Measurements from ENCODE around the gene ELMOD1.
A peak's percentile ranks its signal among the peaks of the same experiment; 100 is the strongest.
"Not testable (repeated sequence)": the region's sequence is repeated elsewhere in the genome, so short reads cannot be mapped to it uniquely, and the experiment has no call there.

Gene ELMOD1

GRCh38 chr11:107590460-107591377 is at the start of gene ELMOD1:
Gene ELMOD1, plus strand, starts transcription at chr11:107591147. Its CDS starts 27,043 bp downstream, at chr11:107618190.
- no peak for DNase-seq

GRCh38 chr11:107545101-107545514 is 45.8 kb upstream of the ELMOD1 start:
- no peak for DNase-seq

- no peak for DNase-seq
Observed at GRCh38 chr11:107547961-107548360, 43.0 kb upstream of the ELMOD1 start.

- DNase-seq = no peak
Observed at GRCh38 chr11:107549253-107549953, 41.5 kb upstream of the ELMOD1 start.

- no peak for DNase-seq
Observed at GRCh38 chr11:107549954-107550285, 41.0 kb upstream of the ELMOD1 start.

- DNase-seq = no peak
Observed at GRCh38 chr11:107550304-107550703, 40.6 kb upstream of the ELMOD1 start.

GRCh38 chr11:107561688-107562087 is 29.3 kb upstream of the ELMOD1 start:
- no peak for DNase-seq

- no peak for DNase-seq
Observed at GRCh38 chr11:107562647-107563208, 28.2 kb upstream of the ELMOD1 start.

GRCh38 chr11:107563702-107564101 is 27.2 kb upstream of the ELMOD1 start:
- no peak for DNase-seq

GRCh38 chr11:107564877-107565218 is 26.1 kb upstream of the ELMOD1 start:
- DNase-seq = no peak

GRCh38 chr11:107565219-107565937 is 25.6 kb upstream of the ELMOD1 start, which contains the start of gene ALKBH8:
Gene ALKBH8, minus strand, starts transcription at chr11:107565735. Its CDS starts 4,842 bp downstream, at chr11:107560893.
- peak; percentile 79 for DNase-seq

- not testable (repeated sequence) for DNase-seq
Observed at GRCh38 chr11:107565955-107566501, 24.9 kb upstream of the ELMOD1 start.

GRCh38 chr11:107566569-107566968 is 24.4 kb upstream of the ELMOD1 start:
- no peak for DNase-seq

- DNase-seq = no peak
Observed at GRCh38 chr11:107567739-107568335, 23.1 kb upstream of the ELMOD1 start.

- no peak for DNase-seq
Observed at GRCh38 chr11:107570015-107570414, 20.9 kb upstream of the ELMOD1 start.

- DNase-seq = no peak
Observed at GRCh38 chr11:107573438-107573837, 17.5 kb upstream of the ELMOD1 start.

GRCh38 chr11:107576497-107577345 is 14.2 kb upstream of the ELMOD1 start:
- DNase-seq = peak; percentile 41

GRCh38 chr11:107577346-107577711 is 13.6 kb upstream of the ELMOD1 start:
- no peak for DNase-seq

- not testable (repeated sequence) for DNase-seq
Observed at GRCh38 chr11:107579169-107579568, 11.8 kb upstream of the ELMOD1 start.

- DNase-seq = no peak
Observed at GRCh38 chr11:107581147-107581546, 9.8 kb upstream of the ELMOD1 start.

- no peak for DNase-seq
Observed at GRCh38 chr11:107583629-107584195, 7.2 kb upstream of the ELMOD1 start.
